ENCODE data around the gene ITGA5. TPM values are rescaled to one million over a fixed set of nuclear protein-coding genes. Genes with fewer than 3 reads are reported as not detected.

ITGA5 gene
- total and polyA plus RNA-seq, 9 of the 15 experiments (the other 6 are each of a cell fraction or from before 2014, with no cell fraction given), result 9.1 to 82.1 (median 47.4) TPM

- TF ChIP-seq ZFP1 (CRISPR knock-in tag; IDR thresholded peaks at IDR 0.05) (no peak), SRSF9 (IDR thresholded peaks at IDR 0.05; ENCODE audit: borderline replicate concordance, low read depth, low read length) (no peak), XRCC4 (IDR thresholded peaks at IDR 0.05; ENCODE audit: extremely low read depth, insufficient read depth, insufficient read length) (no peak), RAD21 (CRISPR knock-in tag; conservative IDR thresholded peaks at IDR 0.05 in 1 of 2, IDR thresholded peaks at IDR 0.05 in 1 of 2) (no peak), PRPF4 (IDR thresholded peaks at IDR 0.05; ENCODE audit: insufficient read depth, low read depth, low read length, poor library complexity, severe bottlenecking) (no peak), ZNF263 (CRISPR knock-in tag; IDR thresholded peaks at IDR 0.05; ENCODE audit: borderline replicate concordance) (peak; percentile 16; the same call in 1 of the 2 replicates), DIDO1 (tag; IDR thresholded peaks at IDR 0.05; ENCODE audit: low read depth) (no peak), LCOR (CRISPR knock-in tag; IDR thresholded peaks at IDR 0.05) (0 out of 2 replicates have a peak, but pooled peaks have one; percentile 49), KLF13 (tag; IDR thresholded peaks at IDR 0.05; ENCODE audit: borderline replicate concordance, low read depth) (peak; percentile 84), ETV5 (CRISPR knock-in tag; IDR thresholded peaks at IDR 0.05; ENCODE audit: low read depth) (peak; percentile 63; the same call in 1 of the 2 replicates), TAL1 (IDR thresholded peaks at IDR 0.05) (0 out of 2 replicates have a peak, but pooled peaks have one; percentile 29), POLR2H (tag; IDR thresholded peaks at IDR 0.05; ENCODE audit: low read depth) (no peak), MTA2 (IDR thresholded peaks at IDR 0.05; ENCODE audit: low read depth) (peak; percentile 52; the same call in 1 of the 2 replicates)
- TF ChIP-seq, protein P1, sequence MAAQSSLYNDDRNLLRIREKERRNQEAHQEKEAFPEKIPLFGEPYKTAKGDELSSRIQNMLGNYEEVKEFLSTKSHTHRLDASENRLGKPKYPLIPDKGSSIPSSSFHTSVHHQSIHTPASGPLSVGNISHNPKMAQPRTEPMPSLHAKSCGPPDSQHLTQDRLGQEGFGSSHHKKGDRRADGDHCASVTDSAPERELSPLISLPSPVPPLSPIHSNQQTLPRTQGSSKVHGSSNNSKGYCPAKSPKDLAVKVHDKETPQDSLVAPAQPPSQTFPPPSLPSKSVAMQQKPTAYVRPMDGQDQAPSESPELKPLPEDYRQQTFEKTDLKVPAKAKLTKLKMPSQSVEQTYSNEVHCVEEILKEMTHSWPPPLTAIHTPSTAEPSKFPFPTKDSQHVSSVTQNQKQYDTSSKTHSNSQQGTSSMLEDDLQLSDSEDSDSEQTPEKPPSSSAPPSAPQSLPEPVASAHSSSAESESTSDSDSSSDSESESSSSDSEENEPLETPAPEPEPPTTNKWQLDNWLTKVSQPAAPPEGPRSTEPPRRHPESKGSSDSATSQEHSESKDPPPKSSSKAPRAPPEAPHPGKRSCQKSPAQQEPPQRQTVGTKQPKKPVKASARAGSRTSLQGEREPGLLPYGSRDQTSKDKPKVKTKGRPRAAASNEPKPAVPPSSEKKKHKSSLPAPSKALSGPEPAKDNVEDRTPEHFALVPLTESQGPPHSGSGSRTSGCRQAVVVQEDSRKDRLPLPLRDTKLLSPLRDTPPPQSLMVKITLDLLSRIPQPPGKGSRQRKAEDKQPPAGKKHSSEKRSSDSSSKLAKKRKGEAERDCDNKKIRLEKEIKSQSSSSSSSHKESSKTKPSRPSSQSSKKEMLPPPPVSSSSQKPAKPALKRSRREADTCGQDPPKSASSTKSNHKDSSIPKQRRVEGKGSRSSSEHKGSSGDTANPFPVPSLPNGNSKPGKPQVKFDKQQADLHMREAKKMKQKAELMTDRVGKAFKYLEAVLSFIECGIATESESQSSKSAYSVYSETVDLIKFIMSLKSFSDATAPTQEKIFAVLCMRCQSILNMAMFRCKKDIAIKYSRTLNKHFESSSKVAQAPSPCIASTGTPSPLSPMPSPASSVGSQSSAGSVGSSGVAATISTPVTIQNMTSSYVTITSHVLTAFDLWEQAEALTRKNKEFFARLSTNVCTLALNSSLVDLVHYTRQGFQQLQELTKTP (IDR thresholded peaks at IDR 0.05; ENCODE audit: low read depth in 1 of 2, partially characterized antibody in 2 of 2), result no peak
These were observed 13.1 kb upstream of the ITGA5 start (continued) for GRCh38 chr12:54431911-54432814.
